ENCODE results near the gene TIMM44.

- TF ChIP-seq CTCF (IDR thresholded peaks at IDR 0.05) (no peak), POLR2A (IDR thresholded peaks at IDR 0.05) (no peak), EP300 (IDR thresholded peaks at IDR 0.05) (no peak)
Observed at GRCh38 chr19:7981199-7981598, 37.7 kb upstream of the TIMM44 start.

Data from sigmoid colon (tissue), 4 donors.